ENCODE results near the gene GRM8.

DNA sequence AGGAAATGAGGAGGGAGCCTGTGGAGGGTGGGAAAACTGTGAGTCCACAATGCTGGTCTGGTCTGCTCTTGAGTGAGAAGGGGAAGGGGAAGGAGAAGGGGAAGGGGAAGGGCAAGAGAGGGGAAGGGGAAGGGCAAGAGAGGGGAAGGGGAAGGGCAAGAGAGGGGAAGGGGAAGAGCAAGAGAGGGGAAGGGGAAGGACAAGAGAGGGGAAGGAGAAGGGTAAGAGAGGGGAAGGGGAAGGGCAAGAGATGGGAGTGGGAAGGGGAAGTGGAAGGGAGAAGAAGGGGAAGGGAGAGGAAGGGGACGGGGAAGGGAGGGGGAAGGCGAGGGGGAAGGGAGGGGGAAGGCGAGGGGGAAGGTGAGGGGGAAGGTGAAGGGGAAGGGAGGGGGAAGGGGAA is 213.2 kb downstream of the GRM8 start:
- TF ChIP-seq POLR2AphosphoS5 (IDR thresholded peaks at IDR 0.05; ENCODE audit: low read depth, low read length) (no peak), REST (IDR thresholded peaks at IDR 0.05; ENCODE audit: insufficient read depth in 1 of 2, low read depth in 2 of 2, low read length in 2 of 2) (no peak), SIN3A (IDR thresholded peaks at IDR 0.05; ENCODE audit: borderline replicate concordance, insufficient read depth, low read length) (no peak)

Data from PFSK-1 (cell line).